ENCODE data around the gene RFPL3. TPM values are rescaled to one million over a fixed set of nuclear protein-coding genes. Genes with fewer than 3 reads are reported as not detected.

RFPL3 gene
- total RNA-seq, 6 donors from 2014 or later = not detected

- Histone ChIP-seq H3K36me3 (no peaks in the 10 kb centered on the region), H3K27ac (no peak overlapping the region), H3K4me1 (no peaks in the 10 kb centered on the region), H3K27me3 (no peaks in the 10 kb centered on the region), H3K4me3 (no peak overlapping the region), H3K9me3 (no peaks in the 10 kb centered on the region)
- ATAC-seq (ENCODE audit: low FRiP score in 2 of 2) = no peak
- TF ChIP-seq, protein P1, sequence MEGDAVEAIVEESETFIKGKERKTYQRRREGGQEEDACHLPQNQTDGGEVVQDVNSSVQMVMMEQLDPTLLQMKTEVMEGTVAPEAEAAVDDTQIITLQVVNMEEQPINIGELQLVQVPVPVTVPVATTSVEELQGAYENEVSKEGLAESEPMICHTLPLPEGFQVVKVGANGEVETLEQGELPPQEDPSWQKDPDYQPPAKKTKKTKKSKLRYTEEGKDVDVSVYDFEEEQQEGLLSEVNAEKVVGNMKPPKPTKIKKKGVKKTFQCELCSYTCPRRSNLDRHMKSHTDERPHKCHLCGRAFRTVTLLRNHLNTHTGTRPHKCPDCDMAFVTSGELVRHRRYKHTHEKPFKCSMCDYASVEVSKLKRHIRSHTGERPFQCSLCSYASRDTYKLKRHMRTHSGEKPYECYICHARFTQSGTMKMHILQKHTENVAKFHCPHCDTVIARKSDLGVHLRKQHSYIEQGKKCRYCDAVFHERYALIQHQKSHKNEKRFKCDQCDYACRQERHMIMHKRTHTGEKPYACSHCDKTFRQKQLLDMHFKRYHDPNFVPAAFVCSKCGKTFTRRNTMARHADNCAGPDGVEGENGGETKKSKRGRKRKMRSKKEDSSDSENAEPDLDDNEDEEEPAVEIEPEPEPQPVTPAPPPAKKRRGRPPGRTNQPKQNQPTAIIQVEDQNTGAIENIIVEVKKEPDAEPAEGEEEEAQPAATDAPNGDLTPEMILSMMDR (IDR thresholded peaks at IDR 0.05) = no peak
- no peak for TF ChIP-seq POLR2AphosphoS5 (IDR thresholded peaks at IDR 0.05)
- no peak for TF ChIP-seq POLR2A (IDR thresholded peaks at IDR 0.05)
- TF ChIP-seq EP300 (IDR thresholded peaks at IDR 0.05) = no peak
- 57 to 74% methylated on average over 8 of the region's 8 CpGs for WGBS, 2 donors
- no peak for DNase-seq
These were observed 37.7 kb upstream of the RFPL3 start for GRCh38 chr22:32319861-32320406.

DNA sequence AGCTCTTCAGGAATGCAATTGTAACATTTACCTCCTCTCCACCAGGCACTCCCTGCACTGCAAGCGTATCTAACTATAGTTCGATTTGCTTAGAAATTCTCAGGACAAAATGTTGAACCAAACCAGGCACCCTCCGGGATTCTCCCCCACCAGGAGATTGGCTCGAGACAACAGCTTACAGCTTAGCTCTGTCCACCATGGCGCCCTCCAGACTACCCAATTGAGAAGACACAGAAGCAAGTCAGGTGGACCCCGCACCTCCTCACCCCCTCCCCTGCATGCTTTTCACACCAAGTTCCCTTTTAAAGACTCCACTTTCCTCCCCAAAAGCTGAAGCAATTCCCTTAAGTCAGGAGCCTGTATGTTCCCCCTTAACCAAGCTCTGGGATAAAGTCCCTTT, 34.7 kb upstream of the RFPL3 start:
- TF ChIP-seq POLR2AphosphoS5 (IDR thresholded peaks at IDR 0.05) (no peak), EP300 (IDR thresholded peaks at IDR 0.05) (no peak), POLR2A (IDR thresholded peaks at IDR 0.05) (no peak)
- TF ChIP-seq, protein P1 (IDR thresholded peaks at IDR 0.05) = no peak
- Histone ChIP-seq H3K27me3 (no peaks in the 10 kb centered on the region), H3K27ac (no peak overlapping the region), H3K36me3 (no peaks in the 10 kb centered on the region), H3K4me3 (no peak overlapping the region), H3K9me3 (no peaks in the 10 kb centered on the region), H3K4me1 (no peaks in the 10 kb centered on the region)
- WGBS, 2 donors = 66 to 79% methylated on average over 6 of the region's 6 CpGs
- DNase-seq (no peak), ATAC-seq (ENCODE audit: low FRiP score in 2 of 2) (no peak)

DNA sequence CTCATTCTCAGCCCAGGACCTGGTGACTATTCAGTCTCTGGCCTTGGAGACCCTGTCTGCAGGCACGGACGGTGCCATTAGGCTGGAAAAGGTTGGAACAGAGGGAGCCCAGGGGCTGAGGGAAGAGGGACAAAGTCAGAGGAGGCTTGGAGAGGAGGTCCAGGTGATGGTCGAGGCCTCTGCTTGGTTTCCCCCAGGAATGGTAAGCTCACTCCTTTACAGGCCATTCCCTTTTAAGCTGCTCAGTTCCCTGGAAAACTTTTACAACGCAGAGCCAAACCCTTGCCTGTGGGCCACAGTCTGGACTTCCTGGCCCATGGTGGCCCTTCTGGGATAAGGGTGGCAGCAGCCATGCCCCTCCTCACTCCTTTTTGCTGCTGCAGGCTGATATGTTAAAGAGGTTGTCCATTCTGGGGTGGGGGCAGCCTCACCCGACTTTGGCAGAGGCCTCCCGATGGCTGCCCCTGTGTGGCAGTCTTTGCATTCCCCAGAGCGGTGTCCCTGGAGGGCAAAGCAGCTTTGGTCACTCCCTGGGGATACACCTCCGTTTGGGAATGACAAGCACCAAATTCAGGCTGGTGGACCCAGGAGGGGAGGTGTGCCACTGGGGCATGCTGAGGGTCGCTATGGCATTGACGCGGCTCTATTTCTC, 34.0 kb upstream of the RFPL3 start:
- no peaks in the 10 kb centered on the region for H3K27me3 ChIP-seq
- 87 to 91% methylated on average over 9 to 10 of the region's 11 CpGs for WGBS, 2 donors
- H3K4me3 ChIP-seq = no peak overlapping the region
- H3K4me1 ChIP-seq = no peaks in the 10 kb centered on the region
- TF ChIP-seq POLR2A (IDR thresholded peaks at IDR 0.05) (no peak), EP300 (IDR thresholded peaks at IDR 0.05) (no peak)
- TF ChIP-seq, protein P1 (IDR thresholded peaks at IDR 0.05) = no peak
- no peak overlapping the region for H3K27ac ChIP-seq
- ATAC-seq (ENCODE audit: low FRiP score in 2 of 2) (no peak), DNase-seq (no peak)
- no peaks in the 10 kb centered on the region for H3K9me3 ChIP-seq
- no peaks in the 10 kb centered on the region for H3K36me3 ChIP-seq

DNA sequence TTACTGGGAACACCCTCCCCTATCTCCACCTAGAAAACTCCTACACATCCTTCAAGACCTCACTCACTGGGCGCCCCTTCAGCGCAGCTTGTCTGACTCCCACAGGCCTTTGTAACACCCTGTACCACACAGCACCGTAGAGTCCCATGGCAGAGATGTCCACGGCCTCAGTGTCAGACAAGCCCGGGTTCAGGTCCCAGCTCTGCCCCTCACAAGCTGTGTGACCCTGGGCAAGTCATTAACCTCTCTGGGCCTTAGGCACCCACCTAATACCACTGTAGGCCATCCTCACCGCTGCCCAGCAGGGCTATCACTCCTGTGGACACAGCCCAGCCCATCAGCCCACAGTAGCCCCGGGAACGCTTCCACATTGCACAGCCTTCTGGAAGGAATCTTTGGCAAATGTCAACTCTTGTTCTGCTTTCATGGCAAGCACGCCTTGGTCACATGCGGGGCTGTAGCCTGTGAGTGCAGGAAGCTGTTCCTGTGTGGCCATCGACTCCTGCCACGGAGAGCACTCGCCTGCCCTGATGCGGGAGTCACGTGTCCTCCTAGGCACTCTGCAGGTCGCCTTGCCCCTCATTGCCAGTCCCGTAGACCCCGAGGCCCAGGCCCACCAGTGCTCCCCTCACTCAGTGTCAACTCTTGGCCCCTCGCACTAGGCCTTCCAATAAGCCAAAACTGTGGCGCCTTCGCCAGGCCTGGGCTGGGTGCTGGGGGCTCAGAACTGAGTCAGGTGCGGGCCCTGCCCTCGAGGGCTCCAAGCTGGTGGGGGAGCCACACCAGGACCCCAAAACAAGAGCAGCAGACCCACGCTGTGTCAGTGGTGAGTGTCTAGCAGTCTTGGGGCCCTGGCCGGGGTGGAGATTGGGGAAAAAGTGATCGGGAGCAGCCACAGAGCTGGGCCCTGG, 32.9 kb upstream of the RFPL3 start:
- Histone ChIP-seq H3K27ac (no peak overlapping the region), H3K9me3 (no peaks in the 10 kb centered on the region), H3K4me1 (no peaks in the 10 kb centered on the region), H3K36me3 (no peaks in the 10 kb centered on the region), H3K27me3 (no peaks in the 10 kb centered on the region), H3K4me3 (no peak overlapping the region)
- 83 to 94% methylated on average over 12 to 24 of the region's 26 CpGs for WGBS, 2 donors
- ATAC-seq (ENCODE audit: low FRiP score in 2 of 2) (no peak), DNase-seq (no peak)
- TF ChIP-seq, protein P1 (IDR thresholded peaks at IDR 0.05) = no peak
- no peak for TF ChIP-seq POLR2AphosphoS5 (IDR thresholded peaks at IDR 0.05)
- no peak for TF ChIP-seq EP300 (IDR thresholded peaks at IDR 0.05)
- TF ChIP-seq POLR2A (IDR thresholded peaks at IDR 0.05) = no peak
